Hematopoietic multipotent progenitor cell treated with erythropoietin and hydrocortisone succinate and interleukin-3 and kit ligand, for 8 days (in vitro differentiated cells): Measurements from ENCODE around the gene PCDH9.
"Not testable (repeated sequence)": the region's sequence is repeated elsewhere in the genome, so short reads cannot be mapped to it uniquely, and the experiment has no call there.

ENCODE experiments used
- DNase-seq: peaks from one replicate; pipeline ENCODE4 v3.0.0-alpha.2; 2015

Gene PCDH9

GRCh38 chr13:67123165-67123564, 107.0 kb downstream of the PCDH9 start:
- DNase-seq: no peak

- DNase-seq: no peak
These were observed 107.9 kb downstream of the PCDH9 start for GRCh38 chr13:67122251-67122650.

DNA sequence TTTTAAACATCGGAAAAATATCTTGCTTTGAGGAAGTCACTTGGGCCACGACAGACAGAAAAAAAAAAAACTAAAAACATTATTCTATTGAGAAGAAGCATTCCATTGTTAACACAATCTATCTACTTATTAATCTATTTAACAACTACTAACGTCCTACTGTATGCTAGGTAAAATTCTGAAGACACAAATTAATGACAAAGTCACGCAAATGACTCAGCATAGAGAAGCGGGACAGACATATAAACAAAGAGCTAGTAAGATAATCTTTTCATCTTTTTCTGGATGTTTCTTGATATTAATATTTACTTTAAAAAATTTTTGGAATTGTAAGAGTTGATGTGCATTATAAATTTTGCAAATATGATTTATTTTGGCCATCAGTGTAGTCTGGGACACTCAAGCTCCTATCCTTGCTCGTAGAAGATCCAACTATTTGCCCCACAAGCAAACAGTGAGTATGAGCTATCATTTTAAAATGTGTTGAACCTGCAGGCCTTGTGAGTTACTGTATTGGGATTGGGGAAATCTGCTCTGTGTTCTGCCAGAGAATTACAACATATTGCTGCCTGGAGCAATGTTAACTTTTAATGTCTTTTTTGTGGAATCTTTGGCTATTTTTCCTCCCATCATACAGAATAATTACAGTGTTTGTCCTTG, 109.1 kb downstream of the PCDH9 start:
- no peak for DNase-seq

DNA sequence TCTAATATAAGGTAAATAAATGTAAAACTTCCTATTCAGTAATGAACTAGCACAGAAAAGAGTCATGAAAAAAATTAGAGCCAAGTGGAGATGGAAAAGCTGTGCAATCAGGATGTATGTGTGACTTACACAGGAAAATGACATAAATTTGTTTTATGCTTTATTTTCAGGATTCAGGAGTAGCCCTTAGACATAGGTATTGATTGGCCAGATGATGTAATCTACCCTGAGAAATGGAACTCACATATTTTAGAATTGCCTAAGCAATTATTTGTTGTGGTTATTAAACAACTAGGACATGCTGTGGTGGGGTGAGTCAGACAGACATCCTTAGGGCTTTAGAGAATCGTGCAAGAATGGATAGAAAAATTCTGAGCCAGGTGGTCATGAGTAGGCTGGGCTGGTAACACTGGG, 110.6 kb downstream of the PCDH9 start:
- no peak for DNase-seq

- DNase-seq: no peak
These were observed 111.9 kb downstream of the PCDH9 start for GRCh38 chr13:67118277-67118676.

GRCh38 chr13:67117010-67117550, 113.1 kb downstream of the PCDH9 start:
- no peak for DNase-seq

DNA sequence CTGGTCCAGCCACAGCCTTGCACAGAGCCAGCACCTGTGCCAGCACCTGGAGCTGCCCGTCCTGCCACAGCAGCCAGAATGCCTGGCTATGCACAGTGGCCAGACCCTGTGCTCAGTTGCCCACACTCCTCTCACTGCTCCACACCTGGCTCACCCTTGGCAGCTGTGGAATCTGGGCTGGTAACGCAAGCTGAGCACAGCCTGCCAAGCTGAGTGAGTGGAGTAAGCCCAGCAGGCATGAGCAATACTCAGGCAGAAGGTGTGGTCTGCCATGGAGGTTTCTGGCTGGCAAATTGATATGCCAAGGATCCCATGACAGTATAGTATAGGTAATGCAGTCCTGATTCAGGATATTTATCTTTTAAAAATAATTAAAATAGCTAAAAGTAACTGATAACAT, 122.2 kb downstream of the PCDH9 start:
- DNase-seq: no peak

DNA sequence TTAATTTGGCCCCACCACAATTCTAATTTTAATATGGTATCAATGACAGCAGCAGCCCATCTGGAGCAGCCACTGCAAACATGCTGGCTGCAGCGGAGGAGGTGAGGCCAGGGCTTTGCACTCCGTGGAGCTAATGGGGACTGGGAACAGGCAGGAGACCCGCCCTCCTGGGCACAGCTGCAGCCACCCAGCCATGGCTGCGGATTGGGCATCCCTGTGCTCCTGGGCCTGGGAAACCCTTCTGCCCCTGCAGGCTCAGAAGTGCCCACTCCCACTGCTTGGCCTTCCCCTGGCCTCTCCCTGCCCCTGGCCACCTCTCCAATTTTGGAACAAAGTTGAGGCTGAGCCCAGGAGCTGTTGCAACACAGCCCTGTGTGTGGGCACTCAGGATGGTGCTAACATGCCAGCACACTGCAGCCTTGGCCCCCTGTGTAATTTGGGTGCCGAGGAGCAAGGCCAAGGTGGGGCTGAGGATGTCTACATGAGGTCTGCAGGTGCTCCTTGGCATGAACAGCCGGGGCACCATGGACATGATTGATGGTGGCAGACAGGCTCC, 123.6 kb downstream of the PCDH9 start:
- no peak for DNase-seq

GRCh38 chr13:67101730-67102467, 128.2 kb downstream of the PCDH9 start:
- DNase-seq: no peak

DNA sequence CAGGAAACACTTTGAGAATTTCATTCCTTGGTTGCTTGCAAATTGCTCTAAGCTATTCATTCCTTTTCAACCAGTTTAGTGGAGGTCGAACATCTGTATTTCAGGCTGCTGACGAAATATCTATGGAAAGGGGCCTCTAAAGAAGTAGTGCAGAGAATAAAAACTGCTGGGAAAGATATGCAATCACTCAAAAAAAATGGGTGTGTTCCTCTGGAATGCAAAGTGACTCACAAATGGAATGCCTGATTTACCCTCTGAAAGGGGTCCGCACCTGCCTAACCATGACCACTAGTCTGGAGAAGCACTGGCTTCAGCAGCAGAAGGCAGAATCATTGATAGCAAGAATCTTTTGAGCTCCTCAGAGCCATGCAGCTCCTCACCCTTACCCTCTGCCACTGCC, 129.4 kb downstream of the PCDH9 start:
- DNase-seq: no peak

- DNase-seq: no peak
These were observed 130.6 kb downstream of the PCDH9 start for GRCh38 chr13:67099494-67099893.

GRCh38 chr13:67097892-67098452, 132.2 kb downstream of the PCDH9 start:
- DNase-seq: no peak

DNA sequence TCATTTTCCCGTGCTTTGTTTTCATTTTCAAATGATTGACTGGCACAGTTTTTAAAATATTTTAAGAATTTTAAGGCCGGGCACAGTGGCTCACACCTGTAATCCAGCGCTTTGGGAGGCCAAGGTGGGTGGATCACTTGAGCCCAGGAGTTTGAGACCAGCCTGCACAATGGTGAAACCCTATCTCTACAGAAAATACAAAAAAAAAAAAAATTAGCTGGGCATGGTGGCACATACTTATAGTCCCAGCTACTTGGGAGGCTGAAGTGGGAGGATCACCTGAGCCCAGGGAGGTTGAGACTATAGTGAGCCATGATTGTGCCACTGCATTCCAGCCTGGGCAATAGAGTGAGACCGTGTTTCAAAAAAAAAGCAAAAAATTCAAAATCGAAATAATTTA, 133.2 kb downstream of the PCDH9 start:
- DNase-seq: not testable (repeated sequence)

DNA sequence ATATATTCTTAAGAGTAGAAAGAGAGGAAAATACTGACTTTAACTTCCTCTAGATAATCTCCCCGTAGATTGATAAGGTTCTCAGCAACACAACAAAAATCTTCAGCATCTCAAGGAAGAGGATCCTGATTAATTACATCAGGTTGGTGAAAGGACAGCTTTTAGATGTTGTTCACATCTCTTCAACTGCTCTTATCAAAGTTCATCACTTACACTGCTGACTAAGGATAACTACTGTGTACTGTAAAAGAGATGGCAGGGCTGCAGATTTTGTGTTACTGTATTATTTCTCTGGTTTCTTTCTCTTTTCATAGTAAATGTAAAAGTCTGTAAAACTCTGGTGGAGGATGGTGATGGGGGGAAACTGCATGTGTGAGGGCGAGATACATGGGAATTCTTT, 133.7 kb downstream of the PCDH9 start:
- no peak for DNase-seq

DNA sequence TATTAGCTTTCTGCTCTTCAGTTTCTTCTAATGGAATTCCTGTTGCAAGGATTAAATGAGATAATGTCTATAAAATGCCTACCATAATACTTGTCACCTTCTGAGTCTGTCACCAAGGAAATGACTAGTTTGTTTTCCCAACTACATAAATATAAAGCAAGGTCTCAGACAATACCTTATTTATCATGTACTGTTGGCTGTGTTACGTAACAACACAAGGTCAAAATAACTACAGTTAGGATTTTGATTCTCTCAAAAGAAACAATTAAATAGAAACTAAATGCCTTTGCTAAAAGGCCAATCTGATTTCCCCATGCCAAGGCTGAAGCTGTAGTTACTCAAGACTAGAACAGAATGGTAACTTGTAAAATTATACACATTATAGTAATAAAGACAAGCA, 134.5 kb downstream of the PCDH9 start:
- no peak for DNase-seq

- DNase-seq: no peak
These were observed 135.2 kb downstream of the PCDH9 start for GRCh38 chr13:67094952-67095351.

- no peak for DNase-seq
These were observed 136.1 kb downstream of the PCDH9 start for GRCh38 chr13:67094078-67094477.

GRCh38 chr13:67091603-67092002, 138.5 kb downstream of the PCDH9 start:
- DNase-seq: no peak

DNA sequence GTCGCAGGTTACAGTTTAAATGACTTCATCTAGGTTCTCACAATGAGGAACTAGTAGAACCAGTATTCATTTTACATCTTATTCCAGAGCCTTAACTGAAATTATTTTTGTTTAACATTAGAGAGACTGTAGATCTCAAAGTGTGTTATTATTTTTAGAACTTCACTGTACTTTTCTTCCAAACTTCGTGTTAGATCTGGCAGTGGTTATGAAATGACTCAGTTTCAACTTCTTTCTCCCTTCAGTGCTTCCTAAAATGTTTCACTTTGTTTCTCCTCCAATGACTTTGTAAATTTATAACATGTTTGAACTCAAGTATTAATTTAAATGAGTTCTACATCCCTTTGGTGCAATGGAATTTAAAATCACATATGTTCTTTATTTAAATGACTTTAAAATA, 139.3 kb downstream of the PCDH9 start:
- DNase-seq: no peak

DNA sequence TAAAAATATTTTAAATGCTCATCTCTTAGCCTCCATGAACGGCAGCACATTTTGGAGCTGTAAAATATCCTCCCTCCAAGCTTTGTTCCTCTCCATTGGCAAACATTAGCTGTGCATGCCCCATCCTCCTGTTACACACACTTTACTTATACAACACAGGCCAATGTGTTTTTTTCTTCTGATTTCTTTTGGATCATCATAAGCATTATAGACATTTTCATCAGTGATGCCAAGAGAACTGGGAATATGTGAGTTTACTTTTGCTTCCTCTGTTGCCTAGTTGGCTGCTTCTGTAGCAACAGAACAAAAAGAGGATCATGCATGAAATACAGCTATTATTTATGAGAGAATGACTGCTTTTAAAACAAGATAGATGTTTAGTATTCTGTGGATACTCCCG, 142.6 kb downstream of the PCDH9 start:
- no peak for DNase-seq

- DNase-seq: no peak
These were observed 143.9 kb downstream of the PCDH9 start for GRCh38 chr13:67086260-67086659.

GRCh38 chr13:67084066-67084465, 146.1 kb downstream of the PCDH9 start:
- no peak for DNase-seq

- DNase-seq: no peak
These were observed 146.6 kb downstream of the PCDH9 start for GRCh38 chr13:67083519-67083918.

- no peak for DNase-seq
These were observed 149.8 kb downstream of the PCDH9 start for GRCh38 chr13:67080351-67080750.
